ENCODE results near the gene IFNA7.
"Not testable (repeated sequence)": the region's sequence is repeated elsewhere in the genome, so short reads cannot be mapped to it uniquely, and the experiment has no call there.

IFNA7 gene

DNA sequence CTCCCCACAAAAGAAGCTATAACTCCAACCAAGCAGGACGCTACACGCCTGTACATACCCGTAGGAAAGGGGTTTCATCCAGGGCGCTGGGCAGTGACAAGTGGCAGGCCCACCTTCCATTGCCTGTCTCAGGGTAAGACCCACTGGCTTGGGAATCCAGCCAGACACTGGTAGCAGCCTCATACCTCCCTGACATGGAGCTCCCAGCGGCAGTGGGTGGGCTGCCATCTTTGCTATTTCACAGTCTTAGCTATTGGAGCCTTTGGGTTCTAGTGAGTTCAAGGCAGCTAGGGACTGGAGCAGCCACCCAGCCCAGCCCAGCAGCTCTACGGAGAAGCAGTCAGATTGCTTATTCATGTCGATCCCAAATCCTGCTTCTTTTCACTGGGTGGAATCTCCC is 8.3 kb upstream of the IFNA7 start:
- Histone ChIP-seq H2AFZ (ENCODE audit: low read depth, low read length) (no peak overlapping the region), H3K27ac (ENCODE audit: low read length) (no peak overlapping the region), H3K4me3 (ENCODE audit: low read depth in 1 of 2, low read length in 2 of 2) (no peak overlapping the region), H3K79me2 (ENCODE audit: insufficient read depth, low read length) (no peaks in the 10 kb centered on the region), H4K20me1 (ENCODE audit: insufficient read depth, low read length) (no peaks in the 10 kb centered on the region), H3K9ac (ENCODE audit: low read depth, low read length) (no peak overlapping the region), H3K4me2 (ENCODE audit: insufficient read depth, low read length) (no peak overlapping the region), H3K27me3 (ENCODE audit: insufficient read depth, low read length, poor library complexity) (no peaks in the 10 kb centered on the region), H3K9me3 (ENCODE audit: insufficient read depth, low read length, severe bottlenecking) (no peaks in the 10 kb centered on the region), H3K36me3 (ENCODE audit: insufficient read depth, low read length) (no peaks in the 10 kb centered on the region), H3K4me1 (ENCODE audit: insufficient read depth, low read length) (no peaks in the 10 kb centered on the region)
- DNase-seq: no peak
- ATAC-seq (ENCODE audit: insufficient read depth, low read depth): no peak
- TF ChIP-seq CTCF (IDR thresholded peaks at IDR 0.05; ENCODE audit: borderline replicate concordance, extremely low read depth, low read length, poor library complexity, severe bottlenecking) (no peak), EZH2 (IDR thresholded peaks at IDR 0.05; ENCODE audit: borderline replicate concordance, low read depth, low read length, severe bottlenecking) (no peak)

DNA sequence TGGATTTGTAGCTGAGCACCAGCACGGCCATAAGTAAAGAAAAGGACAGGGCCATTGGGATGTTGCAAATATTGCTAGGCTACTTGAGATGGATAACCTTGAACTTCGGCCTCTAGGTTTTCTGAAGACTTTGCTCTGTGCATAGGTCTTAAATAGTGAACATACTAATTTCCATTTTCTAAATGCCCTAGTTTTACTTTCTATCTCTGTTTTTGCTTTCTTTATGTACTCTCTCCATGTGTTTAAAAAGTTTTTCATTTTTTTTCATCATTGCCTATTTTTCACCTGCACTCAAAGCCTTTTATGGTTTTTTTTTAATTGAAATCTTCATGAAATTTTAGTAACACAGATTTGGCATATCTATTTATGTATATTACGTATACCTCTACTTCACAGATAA is 5.0 kb upstream of the IFNA7 start, which contains the start of gene IFNA10:
Gene IFNA10, minus strand, starts transcription at position 101 of the 400 bp plus-strand sequence. Its CDS starts 46 bp downstream, at position 55.
- H3K79me2 ChIP-seq (ENCODE audit: insufficient read depth, low read length); H3K9me3 ChIP-seq (ENCODE audit: insufficient read depth, low read length, severe bottlenecking); H3K4me3 ChIP-seq (ENCODE audit: low read depth in 1 of 2, low read length in 2 of 2); H4K20me1 ChIP-seq (ENCODE audit: insufficient read depth, low read length); H3K27ac ChIP-seq (ENCODE audit: low read length); H2AFZ ChIP-seq (ENCODE audit: low read depth, low read length); H3K27me3 ChIP-seq (ENCODE audit: insufficient read depth, low read length, poor library complexity); H3K4me1 ChIP-seq (ENCODE audit: insufficient read depth, low read length); H3K4me2 ChIP-seq (ENCODE audit: insufficient read depth, low read length); ATAC-seq (ENCODE audit: insufficient read depth, low read depth); H3K9ac ChIP-seq (ENCODE audit: low read depth, low read length); H3K36me3 ChIP-seq (ENCODE audit: insufficient read depth, low read length); DNase-seq: not testable (repeated sequence)

GRCh38 chr9:21205204-21205603 is 3.2 kb upstream of the IFNA7 start:
- Histone ChIP-seq H2AFZ (ENCODE audit: low read depth, low read length) (no peak overlapping the region), H4K20me1 (ENCODE audit: insufficient read depth, low read length) (no peaks in the 10 kb centered on the region), H3K4me2 (ENCODE audit: insufficient read depth, low read length) (no peak overlapping the region), H3K9me3 (ENCODE audit: insufficient read depth, low read length, severe bottlenecking) (no peaks in the 10 kb centered on the region), H3K27me3 (ENCODE audit: insufficient read depth, low read length, poor library complexity) (no peaks in the 10 kb centered on the region), H3K9ac (ENCODE audit: low read depth, low read length) (no peak overlapping the region), H3K27ac (ENCODE audit: low read length) (no peak overlapping the region), H3K4me1 (ENCODE audit: insufficient read depth, low read length) (no peaks in the 10 kb centered on the region), H3K79me2 (ENCODE audit: insufficient read depth, low read length) (no peaks in the 10 kb centered on the region), H3K4me3 (ENCODE audit: low read depth in 1 of 2, low read length in 2 of 2) (no peak overlapping the region), H3K36me3 (ENCODE audit: insufficient read depth, low read length) (no peaks in the 10 kb centered on the region)
- ATAC-seq (ENCODE audit: insufficient read depth, low read depth) (no peak), DNase-seq (no peak)
- no peak for TF ChIP-seq EZH2 (IDR thresholded peaks at IDR 0.05; ENCODE audit: borderline replicate concordance, low read depth, low read length, severe bottlenecking)
- no peak for TF ChIP-seq CTCF (IDR thresholded peaks at IDR 0.05; ENCODE audit: borderline replicate concordance, extremely low read depth, low read length, poor library complexity, severe bottlenecking)

GRCh38 chr9:21194867-21195776 is 6.9 kb downstream of the IFNA7 start:
- not testable (repeated sequence) for H4K20me1 ChIP-seq (ENCODE audit: insufficient read depth, low read length); H3K27me3 ChIP-seq (ENCODE audit: insufficient read depth, low read length, poor library complexity); H2AFZ ChIP-seq (ENCODE audit: low read depth, low read length); H3K9me3 ChIP-seq (ENCODE audit: insufficient read depth, low read length, severe bottlenecking); H3K36me3 ChIP-seq (ENCODE audit: insufficient read depth, low read length); H3K4me3 ChIP-seq (ENCODE audit: low read depth in 1 of 2, low read length in 2 of 2); H3K27ac ChIP-seq (ENCODE audit: low read length); H3K9ac ChIP-seq (ENCODE audit: low read depth, low read length); H3K4me1 ChIP-seq (ENCODE audit: insufficient read depth, low read length); H3K79me2 ChIP-seq (ENCODE audit: insufficient read depth, low read length)
- peak; percentile 66 for TF ChIP-seq CTCF (IDR thresholded peaks at IDR 0.05; ENCODE audit: borderline replicate concordance, extremely low read depth, low read length, poor library complexity, severe bottlenecking)
- ATAC-seq (ENCODE audit: insufficient read depth, low read depth): peak; percentile 93
- peak overlapping the region; percentile 23; the same call in 1 of the 2 replicates for H3K4me2 ChIP-seq (ENCODE audit: insufficient read depth, low read length)
- peak; percentile 52 for DNase-seq

DNA sequence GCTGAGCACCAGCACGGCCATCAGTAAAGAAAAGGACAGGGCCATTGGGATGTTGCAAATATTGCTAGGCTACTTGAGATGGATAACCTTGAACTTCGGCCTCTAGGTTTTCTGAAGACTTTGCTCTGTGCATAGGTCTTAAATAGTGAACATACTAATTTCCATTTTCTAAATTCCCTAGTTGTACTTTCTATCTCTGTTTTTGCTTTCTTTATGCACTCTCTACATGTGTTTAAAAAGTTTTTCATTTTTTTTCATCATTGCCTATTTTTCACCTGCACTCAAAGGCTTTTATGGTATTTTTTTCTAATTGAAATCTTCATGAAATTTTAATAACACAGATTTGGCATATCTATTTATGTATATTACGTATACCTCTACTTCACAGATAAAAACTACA is 14.5 kb downstream of the IFNA7 start, which contains the start of gene IFNA4:
Gene IFNA4, minus strand, starts transcription at position 101 of the 400 bp plus-strand sequence. Its CDS starts 56 bp downstream, at position 45.
- H4K20me1 ChIP-seq (ENCODE audit: insufficient read depth, low read length); H3K4me3 ChIP-seq (ENCODE audit: low read depth in 1 of 2, low read length in 2 of 2); DNase-seq; H3K9ac ChIP-seq (ENCODE audit: low read depth, low read length); H3K9me3 ChIP-seq (ENCODE audit: insufficient read depth, low read length, severe bottlenecking); H3K79me2 ChIP-seq (ENCODE audit: insufficient read depth, low read length); H3K27ac ChIP-seq (ENCODE audit: low read length); H3K36me3 ChIP-seq (ENCODE audit: insufficient read depth, low read length); H3K4me1 ChIP-seq (ENCODE audit: insufficient read depth, low read length); H2AFZ ChIP-seq (ENCODE audit: low read depth, low read length); ATAC-seq (ENCODE audit: insufficient read depth, low read depth); H3K27me3 ChIP-seq (ENCODE audit: insufficient read depth, low read length, poor library complexity); H3K4me2 ChIP-seq (ENCODE audit: insufficient read depth, low read length): not testable (repeated sequence)
